ENCODE measurements around the gene CTIF.

The CTIF gene

DNA sequence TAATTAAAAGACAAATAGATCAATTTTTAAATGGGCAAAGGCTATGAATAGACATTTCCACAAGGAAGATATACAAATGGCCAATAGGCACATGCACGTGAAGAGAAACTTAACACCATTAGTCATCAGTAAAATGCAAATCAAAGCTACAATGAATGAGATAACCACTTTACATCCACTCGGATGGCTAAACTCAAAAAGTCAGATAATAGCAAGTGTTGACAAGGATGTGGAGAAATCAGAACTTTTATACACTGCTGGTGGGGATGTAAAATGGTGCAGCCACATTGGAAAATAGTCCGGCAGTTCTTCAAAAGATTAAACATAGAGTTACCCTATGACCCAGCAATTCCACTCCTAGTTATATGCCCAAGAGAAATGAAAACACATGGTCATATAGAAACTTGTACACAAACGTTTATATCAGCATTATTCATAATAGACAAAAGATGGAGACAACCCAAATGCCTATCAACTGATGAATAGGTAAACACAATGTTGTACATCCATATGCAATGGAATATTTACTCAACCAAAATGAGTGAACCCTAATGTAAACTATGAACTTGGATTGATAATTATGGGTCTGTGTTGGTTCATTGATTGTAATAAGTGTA is 360.8 kb downstream of the CTIF start:
- H3K9me3 ChIP-seq: no peaks in the 10 kb centered on the region
- H3K27me3 ChIP-seq: no peaks in the 10 kb centered on the region
- TF ChIP-seq, protein P1, sequence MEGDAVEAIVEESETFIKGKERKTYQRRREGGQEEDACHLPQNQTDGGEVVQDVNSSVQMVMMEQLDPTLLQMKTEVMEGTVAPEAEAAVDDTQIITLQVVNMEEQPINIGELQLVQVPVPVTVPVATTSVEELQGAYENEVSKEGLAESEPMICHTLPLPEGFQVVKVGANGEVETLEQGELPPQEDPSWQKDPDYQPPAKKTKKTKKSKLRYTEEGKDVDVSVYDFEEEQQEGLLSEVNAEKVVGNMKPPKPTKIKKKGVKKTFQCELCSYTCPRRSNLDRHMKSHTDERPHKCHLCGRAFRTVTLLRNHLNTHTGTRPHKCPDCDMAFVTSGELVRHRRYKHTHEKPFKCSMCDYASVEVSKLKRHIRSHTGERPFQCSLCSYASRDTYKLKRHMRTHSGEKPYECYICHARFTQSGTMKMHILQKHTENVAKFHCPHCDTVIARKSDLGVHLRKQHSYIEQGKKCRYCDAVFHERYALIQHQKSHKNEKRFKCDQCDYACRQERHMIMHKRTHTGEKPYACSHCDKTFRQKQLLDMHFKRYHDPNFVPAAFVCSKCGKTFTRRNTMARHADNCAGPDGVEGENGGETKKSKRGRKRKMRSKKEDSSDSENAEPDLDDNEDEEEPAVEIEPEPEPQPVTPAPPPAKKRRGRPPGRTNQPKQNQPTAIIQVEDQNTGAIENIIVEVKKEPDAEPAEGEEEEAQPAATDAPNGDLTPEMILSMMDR (IDR thresholded peaks at IDR 0.05): no peak
- H3K27ac ChIP-seq: no peak overlapping the region
- H3K4me1 ChIP-seq (ENCODE audit: control insufficient read depth in 1 of 2, insufficient read depth in 1 of 2, low read depth in 1 of 2, low read length in 1 of 2): peaks cover 29 to 37% of the 10 kb centered on the region in 2 experiments
- no peaks in the 10 kb centered on the region for H3K36me3 ChIP-seq
- H3K4me3 ChIP-seq (ENCODE audit: low read depth in 1 of 2, low read length in 1 of 2): no peak overlapping the region

DNA sequence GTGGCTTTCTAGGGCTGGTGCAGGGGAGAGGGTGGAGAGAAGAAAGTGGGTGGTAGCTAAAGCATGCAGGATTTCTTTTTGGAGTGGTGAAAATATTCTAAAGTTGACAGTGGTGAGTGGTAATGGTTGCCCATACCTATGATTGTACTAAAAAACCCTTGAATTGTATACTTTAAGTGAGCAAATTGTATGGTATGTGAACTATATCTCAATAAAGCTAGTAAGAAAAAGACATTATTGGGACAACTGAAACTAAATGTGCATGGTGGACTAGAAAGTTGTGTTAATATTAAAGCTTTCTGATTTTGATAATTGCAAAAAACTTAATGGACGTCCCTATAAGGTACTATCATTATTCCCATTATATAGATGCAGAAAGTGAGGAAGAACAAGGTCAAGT is 361.6 kb downstream of the CTIF start:
- H3K4me3 ChIP-seq (ENCODE audit: low read depth in 1 of 2, low read length in 1 of 2): no peak overlapping the region
- H3K27me3 ChIP-seq: no peaks in the 10 kb centered on the region
- TF ChIP-seq, protein P1 (IDR thresholded peaks at IDR 0.05): no peak
- H3K27ac ChIP-seq: no peak overlapping the region
- H3K4me1 ChIP-seq (ENCODE audit: control insufficient read depth in 1 of 2, insufficient read depth in 1 of 2, low read depth in 1 of 2, low read length in 1 of 2): peaks cover 29 to 37% of the 10 kb centered on the region in 2 experiments
- no peaks in the 10 kb centered on the region for H3K9me3 ChIP-seq
- H3K36me3 ChIP-seq: no peaks in the 10 kb centered on the region

DNA sequence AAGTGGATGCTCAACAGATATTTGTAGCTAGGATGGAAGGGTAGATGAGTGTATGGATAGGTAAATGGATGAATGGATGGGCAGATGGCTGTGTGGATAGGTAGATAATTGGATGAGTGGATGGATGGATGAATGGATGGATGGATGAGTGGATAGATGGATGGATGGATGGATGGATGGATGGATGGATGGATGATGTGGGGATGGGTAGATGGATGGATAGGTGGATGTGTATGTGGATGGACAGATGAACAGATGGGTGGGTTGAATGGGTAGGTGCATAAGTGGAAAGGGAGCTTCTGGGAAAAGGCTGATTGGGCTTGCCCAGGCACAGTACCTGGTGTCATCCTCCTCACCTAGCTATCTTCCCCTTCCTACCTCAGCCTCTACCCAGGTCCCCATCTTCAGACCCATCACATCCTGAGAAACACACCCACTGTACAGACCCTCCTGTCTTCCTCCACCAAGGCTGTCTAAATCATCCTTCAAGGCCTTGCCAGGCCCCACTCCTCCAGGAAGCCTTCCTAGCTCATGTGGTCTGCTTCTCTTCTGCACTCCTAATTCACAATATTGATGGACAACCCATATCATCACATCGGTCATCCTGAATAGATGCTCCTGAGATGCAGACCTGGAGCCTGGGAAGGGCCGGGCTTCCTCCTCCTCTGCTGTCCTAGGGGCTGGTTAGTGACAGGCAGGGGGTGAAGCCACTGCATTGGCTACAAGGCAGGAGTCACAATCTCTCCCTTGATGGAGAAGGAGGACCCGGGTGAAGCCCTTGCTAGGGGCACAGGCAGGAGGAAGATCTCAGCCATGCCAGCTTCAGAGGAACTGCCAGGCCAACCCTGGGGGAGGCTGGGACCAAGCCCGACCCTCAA is 362.6 kb downstream of the CTIF start:
- no peak overlapping the region for H3K4me3 ChIP-seq (ENCODE audit: low read depth in 1 of 2, low read length in 1 of 2)
- TF ChIP-seq, protein P1 (IDR thresholded peaks at IDR 0.05): no peak
- no peaks in the 10 kb centered on the region for H3K36me3 ChIP-seq
- H3K27me3 ChIP-seq: no peaks in the 10 kb centered on the region
- H3K27ac ChIP-seq: no peak overlapping the region
- H3K4me1 ChIP-seq (ENCODE audit: control insufficient read depth in 1 of 2, insufficient read depth in 1 of 2, low read depth in 1 of 2, low read length in 1 of 2): peaks cover 25 to 32% of the 10 kb centered on the region in 2 experiments
- no peaks in the 10 kb centered on the region for H3K9me3 ChIP-seq

DNA sequence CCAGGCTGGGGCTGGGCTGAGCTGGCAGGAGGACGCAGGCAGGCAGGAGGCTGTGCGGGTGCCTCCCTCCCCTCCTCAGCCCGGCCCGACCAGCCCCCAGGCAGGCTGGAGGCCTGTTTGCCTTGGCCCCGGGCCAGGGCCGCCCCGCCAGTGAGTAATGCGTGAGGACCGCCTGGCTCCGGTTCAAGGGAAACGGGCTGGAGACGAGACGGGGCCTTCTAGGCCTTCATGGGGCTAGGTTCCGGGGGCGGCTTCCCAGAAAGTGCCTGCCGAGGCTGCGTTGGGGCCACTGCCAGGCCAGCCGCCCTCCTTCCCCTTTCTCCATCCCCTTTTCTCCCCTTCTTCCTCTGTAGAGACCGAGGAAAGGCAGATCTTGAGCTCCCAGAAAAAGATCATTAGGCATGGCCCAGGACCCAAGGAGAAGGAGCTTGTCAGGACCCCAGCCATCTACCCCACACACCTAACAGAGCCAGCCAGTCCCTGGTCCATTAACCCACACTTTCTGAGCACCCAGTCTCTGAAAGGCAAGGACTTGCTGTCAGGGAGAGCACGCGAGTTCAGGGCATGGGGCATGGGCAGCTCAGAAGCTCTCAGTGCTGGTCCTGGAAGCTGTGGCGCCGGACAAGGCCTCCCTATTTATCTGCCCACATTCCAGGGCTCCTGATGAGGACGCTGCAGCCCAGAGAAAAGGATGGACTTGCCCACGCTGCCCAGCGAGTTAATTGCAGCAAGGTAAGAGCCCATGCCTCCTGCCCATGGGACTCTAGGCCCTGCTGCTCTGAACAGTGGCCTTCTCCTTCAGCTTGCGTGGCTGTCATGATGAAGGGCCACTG is 363.4 kb downstream of the CTIF start:
- Histone ChIP-seq H3K4me3 (ENCODE audit: low read depth in 1 of 2, low read length in 1 of 2) (no peak overlapping the region), H3K4me1 (ENCODE audit: control insufficient read depth in 1 of 2, insufficient read depth in 1 of 2, low read depth in 1 of 2, low read length in 1 of 2) (peaks cover 17 to 24% of the 10 kb centered on the region in 2 experiments), H3K9me3 (no peaks in the 10 kb centered on the region), H3K27ac (peak overlapping the region; percentile 10), H3K27me3 (no peaks in the 10 kb centered on the region), H3K36me3 (no peaks in the 10 kb centered on the region)
- TF ChIP-seq, protein P1 (IDR thresholded peaks at IDR 0.05): no peak

DNA sequence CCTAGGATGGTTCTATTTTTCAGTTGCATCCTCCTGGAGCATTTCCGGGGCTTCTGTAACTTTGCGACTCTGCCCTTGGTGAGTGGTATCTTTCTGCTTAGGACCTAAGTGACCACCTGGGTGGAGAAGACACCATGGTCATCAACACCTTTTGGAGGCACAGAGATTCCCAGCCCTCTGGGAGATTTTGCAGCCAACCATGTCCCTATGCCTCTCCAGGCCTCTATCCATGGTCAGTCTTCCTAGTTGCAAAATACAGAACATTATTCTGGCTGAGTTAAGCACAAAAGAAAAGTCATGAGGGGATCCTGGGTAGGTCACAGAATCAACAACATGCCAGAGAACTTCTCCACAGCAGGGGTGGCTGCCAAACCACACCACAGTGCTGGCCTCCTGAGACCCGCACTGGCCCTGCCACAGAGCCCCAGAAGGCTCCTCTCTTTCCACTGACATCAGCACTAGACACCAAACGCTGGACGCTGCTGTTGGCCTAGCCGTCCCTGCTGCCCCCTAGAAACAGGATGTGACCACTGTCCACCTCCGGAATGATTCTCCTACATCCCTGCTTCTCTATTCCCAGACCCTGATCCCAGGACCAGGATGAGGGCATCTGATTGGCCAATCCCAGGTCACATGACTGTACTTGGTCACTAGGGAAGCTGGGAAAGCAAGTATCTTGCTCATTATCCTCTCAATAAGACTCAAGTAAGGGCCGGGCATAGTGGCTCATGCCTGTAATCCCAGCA is 364.2 kb downstream of the CTIF start:
- Histone ChIP-seq H3K9me3 (no peaks in the 10 kb centered on the region), H3K27ac (no peak overlapping the region), H3K36me3 (no peaks in the 10 kb centered on the region), H3K4me1 (ENCODE audit: control insufficient read depth in 1 of 2, insufficient read depth in 1 of 2, low read depth in 1 of 2, low read length in 1 of 2) (peaks cover 10 to 16% of the 10 kb centered on the region in 2 experiments), H3K27me3 (no peaks in the 10 kb centered on the region), H3K4me3 (ENCODE audit: low read depth in 1 of 2, low read length in 1 of 2) (no peak overlapping the region)
- TF ChIP-seq, protein P1 (IDR thresholded peaks at IDR 0.05): no peak
